Esophagus muscularis mucosa (tissue), 4 donors: Measurements from ENCODE around the gene USP25.

Source experiments
- CTCF ChIP-seq, 3 experiments: fragments of 200-600 bp in 2 of 3; fragments of 450-650 bp in 1 of 3; sonication (generic) in 2 of 3; IDR thresholded peaks; one replicate each; pipeline ENCODE4 v1.5.1; 2017 to 2019; ENCODE audit warnings: antibody characterized with exemption in 3 of 3, mild to moderate bottlenecking in 2 of 3, moderate library complexity in 1 of 3
- EP300 ChIP-seq: sonication (generic); formaldehyde crosslinking; IDR thresholded peaks from one replicate; pipeline ENCODE4 v1.6.1; 2017; ENCODE audit warnings: antibody characterized with exemption
- POLR2A ChIP-seq: fragments of 450-650 bp; IDR thresholded peaks from one replicate; pipeline ENCODE4 v1.6.1; 2017; ENCODE audit warnings: antibody characterized with exemption, moderate library complexity, mild to moderate bottlenecking, low read depth
- POLR2AphosphoS5 ChIP-seq, 2 donors: sonication (generic); formaldehyde crosslinking; IDR thresholded peaks; one replicate each; pipeline ENCODE4 v1.6.1; 2017; ENCODE audit warnings: antibody characterized with exemption in 2 of 2

- no peak for TF ChIP-seq CTCF (IDR thresholded peaks at IDR 0.05)
- no peak for TF ChIP-seq POLR2A
- no peak for TF ChIP-seq EP300
- TF ChIP-seq POLR2AphosphoS5 (IDR thresholded peaks at IDR 0.05): no peak
Measured at GRCh38 chr21:15701830-15702229, 28.0 kb upstream of the USP25 start.
